Renal pelvis (tissue), 4 donors: Measurements from ENCODE around the gene TDRD12. TPM values are rescaled to one million over a fixed set of nuclear protein-coding genes. Genes with fewer than 3 reads are reported as not detected.
"Not testable (repeated sequence)": the region's sequence is repeated elsewhere in the genome, so short reads cannot be mapped to it uniquely, and the experiment has no call there.

Experiments
- DNase-seq: peaks from one replicate; pipeline ENCODE4 v3.0.0-alpha.2; 2013
- polyA plus RNA-seq, 3 donors: library from polyadenylated mRNA; unstranded; fragments of 120-200 nt; gene quantifications; one replicate each; pipeline ENCODE4 v1.2.1, GENCODE V29; 2013; ENCODE audit not compliant: insufficient read length in 3 of 3

The TDRD12 gene
- polyA plus RNA-seq, 3 donors: 0.40 to 1.1 (median 0.67) TPM

DNA sequence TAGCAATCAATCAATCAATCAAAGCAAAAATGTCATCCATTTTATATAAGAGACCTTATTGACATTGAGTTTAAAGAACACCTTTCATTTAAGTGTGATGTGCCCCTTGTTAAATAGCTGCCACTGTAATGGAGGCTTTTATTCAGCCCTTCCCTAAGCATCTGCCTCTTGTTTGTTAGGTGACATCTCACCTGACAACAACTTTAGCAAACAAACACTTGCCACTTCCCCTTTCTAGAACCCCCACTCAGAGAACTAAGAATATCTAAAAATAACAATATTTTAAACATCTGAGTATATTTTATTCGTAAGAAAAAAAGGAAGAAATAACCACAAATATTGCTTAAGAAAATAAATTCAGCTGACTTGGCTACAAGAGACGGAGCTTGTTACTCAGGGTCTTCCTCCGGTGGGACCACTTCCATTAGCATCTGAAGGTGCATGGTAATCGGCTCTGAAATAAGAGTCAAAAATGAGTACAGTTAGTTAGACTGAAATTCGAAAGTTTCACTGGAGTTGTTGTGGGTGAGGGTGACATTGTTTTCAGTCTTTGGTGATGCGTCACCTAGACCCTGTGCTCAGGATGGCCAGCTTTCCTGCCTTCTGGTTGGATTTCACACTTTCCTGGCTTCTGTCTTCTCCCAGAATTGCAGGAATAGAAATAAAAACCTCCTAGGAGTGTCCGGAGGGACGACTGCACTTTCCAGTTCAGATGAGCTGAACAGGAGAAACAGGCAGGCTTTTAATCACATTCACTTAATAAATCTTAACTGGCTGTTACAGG is 110.9 kb downstream of the TDRD12 start:
- no peak for DNase-seq

DNA sequence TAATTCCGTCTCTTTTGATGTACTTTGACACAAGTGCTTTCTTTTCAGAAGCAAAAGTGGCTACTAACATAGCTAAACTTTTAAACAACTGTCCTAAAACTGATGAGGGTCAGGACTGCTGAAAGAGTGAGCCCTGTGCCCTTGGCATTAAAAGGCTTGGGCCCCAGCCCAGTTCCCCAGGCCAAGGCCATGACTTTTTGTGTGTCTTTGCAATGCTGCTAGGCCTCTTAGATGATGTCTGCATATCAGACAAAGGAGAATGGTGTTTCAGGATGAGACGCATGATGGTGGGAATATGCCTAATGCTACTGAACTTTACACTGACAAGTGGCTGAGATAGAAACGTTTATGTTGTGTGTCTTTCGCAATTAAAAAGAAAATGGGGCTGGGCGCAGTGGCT is 112.0 kb downstream of the TDRD12 start:
- DNase-seq: no peak

- DNase-seq: not testable (repeated sequence)
Observed at GRCh38 chr19:32832094-32832493, 112.5 kb downstream of the TDRD12 start.

DNA sequence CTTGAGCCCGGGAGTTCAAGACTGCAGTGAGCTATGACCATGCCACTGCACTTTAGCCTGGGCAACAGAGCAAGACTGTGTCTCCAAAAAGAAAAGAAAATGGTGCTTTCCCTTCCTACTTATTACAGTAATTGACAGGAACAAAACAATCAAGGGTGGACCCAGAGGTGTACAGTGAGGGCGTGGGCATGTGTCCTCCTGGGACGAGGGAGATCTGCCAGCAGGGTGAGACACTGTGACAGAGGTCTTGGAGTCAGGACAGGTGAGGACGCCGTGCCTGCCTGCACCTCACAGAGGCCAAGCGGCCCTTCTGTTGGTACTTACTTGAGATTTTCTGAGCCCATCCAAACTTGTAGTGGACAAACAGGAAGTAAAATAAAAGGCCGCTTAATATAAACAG is 113.3 kb downstream of the TDRD12 start:
- DNase-seq: not testable (repeated sequence)

DNA sequence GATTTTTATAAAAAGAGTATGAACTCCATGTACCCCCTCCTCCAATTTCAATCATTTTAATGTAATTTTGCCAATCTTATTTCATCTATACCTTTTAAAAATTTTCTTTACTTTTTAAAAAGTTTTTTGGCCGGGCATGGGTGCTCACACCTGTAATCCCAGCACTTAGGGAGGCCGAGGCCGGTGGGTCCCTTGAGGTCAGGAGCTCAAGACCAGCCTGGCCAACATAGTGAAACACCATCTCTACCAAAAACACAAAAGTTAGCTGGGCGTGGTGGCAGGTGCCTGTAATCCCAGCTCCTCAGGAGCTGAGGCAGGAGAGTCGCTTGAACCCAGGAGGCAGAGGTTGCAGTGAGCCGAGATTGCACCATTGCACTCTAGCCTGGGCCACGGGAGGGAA is 113.8 kb downstream of the TDRD12 start:
- not testable (repeated sequence) for DNase-seq

- no peak for DNase-seq
Observed at GRCh38 chr19:32837531-32837930, 118.0 kb downstream of the TDRD12 start.

DNA sequence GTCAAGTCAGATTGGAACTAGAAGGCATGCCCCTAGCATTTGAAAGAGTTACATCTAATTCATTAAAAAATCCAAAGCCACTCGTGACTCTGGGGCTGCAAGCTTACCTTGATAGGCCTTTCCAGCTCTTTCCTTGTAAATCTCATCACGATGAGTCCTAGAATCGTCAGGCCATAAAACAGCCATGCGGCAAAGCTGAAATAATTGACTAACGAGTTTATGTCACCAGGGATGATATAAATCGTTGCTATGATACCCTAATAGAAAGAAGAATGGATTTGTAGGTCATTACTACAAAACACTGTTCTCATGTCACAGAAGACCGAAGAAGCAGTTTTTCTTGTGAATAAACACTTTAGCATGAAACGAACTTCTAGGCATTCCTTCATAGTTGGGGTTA is 122.5 kb downstream of the TDRD12 start:
- DNase-seq: no peak

DNA sequence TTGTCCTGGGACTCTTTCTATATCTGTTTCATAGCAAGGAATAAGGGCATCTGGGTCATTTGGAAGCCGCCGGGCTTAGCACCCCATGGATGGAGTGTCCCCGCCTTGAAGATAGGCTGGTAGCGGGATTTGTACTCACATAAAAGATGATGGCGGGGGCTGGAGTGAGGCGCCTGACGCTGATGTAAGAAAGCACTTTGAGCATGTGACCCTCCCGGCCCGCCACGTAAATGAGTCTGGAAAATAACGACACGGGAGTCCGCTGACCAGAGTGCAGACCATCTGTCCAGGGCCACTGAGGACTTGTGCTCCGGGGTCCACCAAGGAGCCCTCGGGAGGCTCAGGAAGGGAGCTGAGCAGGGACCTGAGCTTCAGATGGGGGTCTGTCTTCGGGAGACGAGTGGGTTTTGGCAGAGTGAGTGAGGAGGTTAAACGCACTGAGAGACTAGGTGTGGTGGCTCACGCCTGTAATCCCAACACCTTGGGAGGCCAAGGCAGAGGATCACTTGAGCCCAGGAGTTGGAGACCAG is 124.2 kb downstream of the TDRD12 start:
- no peak for DNase-seq

- DNase-seq: not testable (repeated sequence)
Observed at GRCh38 chr19:32848035-32848434, 128.5 kb downstream of the TDRD12 start.

GRCh38 chr19:32852216-32852615 is 132.6 kb downstream of the TDRD12 start:
- DNase-seq: no peak

DNA sequence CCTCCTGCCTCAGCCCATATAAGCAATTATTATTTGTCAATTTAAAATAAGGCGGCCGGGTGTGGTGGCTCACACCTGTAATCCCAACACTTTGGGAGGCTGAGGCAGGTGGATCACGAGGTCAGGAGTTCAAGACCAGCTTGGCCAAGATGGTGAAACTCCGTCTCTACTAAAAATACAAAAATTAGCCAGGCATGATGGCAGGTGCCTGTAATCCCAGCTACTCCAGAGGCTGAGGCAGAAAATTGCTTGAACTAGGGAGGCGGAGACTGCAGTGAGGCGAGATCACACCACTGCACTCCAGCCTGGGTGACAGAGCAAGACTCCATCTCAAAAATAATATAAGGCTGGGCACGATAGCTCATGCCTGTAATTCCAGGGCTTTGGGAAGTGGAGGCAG is 137.3 kb downstream of the TDRD12 start:
- not testable (repeated sequence) for DNase-seq

DNA sequence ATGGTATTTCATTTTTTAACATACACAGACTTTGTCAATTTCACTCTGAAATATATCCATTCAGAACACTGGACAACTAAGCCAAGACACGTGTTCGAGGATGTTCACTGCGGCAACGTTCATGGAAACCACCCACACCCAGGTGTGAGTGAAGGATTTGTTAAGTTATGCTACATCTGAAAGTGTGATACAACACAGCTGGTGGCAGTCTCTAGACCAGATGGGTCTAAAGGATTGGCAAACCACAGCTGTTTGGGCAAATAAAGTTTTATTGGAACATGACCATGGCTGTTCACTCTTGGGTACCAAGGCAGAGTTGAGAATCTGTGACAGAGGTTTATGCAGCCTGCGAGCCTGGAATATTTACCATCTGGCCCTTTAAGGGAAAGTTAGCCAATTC is 138.0 kb downstream of the TDRD12 start:
- no peak for DNase-seq

DNA sequence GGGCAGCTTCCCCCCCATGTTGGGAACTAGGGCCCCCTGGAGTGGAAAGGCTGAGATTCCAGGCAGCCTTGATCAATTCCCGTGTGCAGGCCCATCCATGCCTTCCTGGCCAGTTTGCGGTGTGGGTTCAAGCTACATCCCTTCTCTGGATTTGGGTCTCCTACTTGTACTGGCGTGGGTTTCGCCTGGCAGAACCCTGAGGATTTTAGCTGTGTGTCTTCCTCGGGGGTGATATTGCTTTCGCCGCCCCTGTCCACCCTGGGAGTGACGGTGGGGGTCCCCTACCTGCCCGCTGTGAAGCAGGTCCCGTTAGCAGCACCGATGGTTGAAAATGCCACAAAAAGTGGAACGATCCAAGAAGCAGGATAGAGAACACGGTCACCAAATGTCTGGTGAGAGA is 138.6 kb downstream of the TDRD12 start:
- DNase-seq: no peak

GRCh38 chr19:32858559-32858958 is 139.0 kb downstream of the TDRD12 start:
- no peak for DNase-seq

DNA sequence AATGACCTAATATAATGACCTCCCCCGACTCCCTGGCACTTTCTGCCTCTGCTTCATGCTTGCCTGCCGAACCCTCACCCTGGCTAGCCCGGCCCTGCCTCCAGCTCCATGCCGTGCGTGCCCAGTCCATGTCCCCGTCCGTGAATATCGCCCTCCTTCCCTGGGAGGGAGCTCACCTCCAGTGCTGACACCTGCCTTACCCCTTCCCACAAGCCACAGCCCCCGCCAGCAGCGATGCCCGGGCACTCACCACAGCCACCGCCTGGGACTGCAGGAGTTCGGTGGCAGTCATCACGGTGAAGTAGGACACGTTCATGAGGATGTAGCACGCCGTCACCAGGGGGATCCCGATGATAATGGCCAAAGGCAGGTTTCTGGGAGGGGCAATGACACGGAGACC is 140.0 kb downstream of the TDRD12 start:
- DNase-seq: no peak

DNA sequence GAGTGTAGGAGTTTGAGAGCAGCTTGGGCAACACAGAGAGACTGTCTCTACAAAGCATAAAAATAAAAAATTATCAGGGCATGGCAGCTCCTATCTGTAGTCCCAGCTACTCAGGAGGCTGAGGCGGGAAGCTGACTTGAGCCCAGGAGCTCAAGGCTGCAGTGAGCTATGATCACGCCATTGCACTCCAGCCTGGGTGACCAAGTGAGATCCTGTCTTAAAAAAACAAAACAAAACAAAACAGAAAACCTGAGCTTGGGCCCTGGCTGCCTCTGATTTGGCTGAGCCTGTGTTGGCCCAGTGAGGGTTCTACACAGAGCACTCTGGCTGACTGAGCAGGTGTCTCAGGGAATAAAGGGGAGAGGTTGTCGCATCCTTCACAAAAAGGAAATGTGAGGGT is 142.0 kb downstream of the TDRD12 start:
- DNase-seq: no peak

DNA sequence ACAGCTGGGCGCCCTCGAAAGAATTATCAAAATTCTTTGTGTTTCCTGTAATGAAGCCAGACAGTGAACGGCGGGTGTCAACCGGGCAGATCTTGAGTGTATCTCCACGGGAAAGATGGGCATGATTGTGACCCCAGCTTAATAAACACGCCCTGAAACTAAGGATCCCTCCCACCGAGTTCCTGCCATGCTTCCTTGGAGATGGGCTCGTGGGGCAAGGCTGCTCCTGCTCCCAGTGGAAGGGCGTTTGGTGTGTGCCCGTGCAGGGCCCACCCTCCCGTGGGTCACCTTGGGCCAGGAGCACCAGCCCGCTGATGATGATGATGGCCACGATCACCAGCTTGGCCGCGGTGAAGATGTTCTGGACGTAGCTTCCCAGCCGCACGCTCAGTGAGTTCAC is 142.6 kb downstream of the TDRD12 start:
- DNase-seq: no peak

DNA sequence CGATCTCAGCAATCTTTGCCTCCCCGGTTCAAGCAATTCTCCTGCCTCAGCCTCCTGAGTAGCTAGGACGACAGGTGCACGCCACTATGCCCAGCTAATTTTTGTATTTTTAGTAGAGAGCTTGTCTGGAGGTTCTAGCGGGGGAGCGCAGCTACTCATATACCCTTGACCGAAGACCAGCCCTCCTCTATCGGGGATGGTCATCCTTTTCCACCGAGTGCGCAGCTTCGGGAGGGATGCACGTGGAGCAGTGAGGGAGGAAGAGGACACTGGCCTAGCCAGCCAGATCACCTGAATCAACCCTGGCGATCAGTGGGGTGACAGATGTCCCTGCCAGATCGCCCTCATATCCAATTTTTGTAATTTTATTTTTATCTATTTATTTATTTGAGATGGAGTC is 143.2 kb downstream of the TDRD12 start:
- no peak for DNase-seq

- DNase-seq: no peak
Observed at GRCh38 chr19:32863301-32863700, 143.7 kb downstream of the TDRD12 start.

- DNase-seq: no peak
Observed at GRCh38 chr19:32863841-32864240, 144.3 kb downstream of the TDRD12 start.

GRCh38 chr19:32864318-32865007 is 144.9 kb downstream of the TDRD12 start:
- no peak for DNase-seq

- DNase-seq: no peak
Observed at GRCh38 chr19:32865326-32865725, 145.8 kb downstream of the TDRD12 start.

DNA sequence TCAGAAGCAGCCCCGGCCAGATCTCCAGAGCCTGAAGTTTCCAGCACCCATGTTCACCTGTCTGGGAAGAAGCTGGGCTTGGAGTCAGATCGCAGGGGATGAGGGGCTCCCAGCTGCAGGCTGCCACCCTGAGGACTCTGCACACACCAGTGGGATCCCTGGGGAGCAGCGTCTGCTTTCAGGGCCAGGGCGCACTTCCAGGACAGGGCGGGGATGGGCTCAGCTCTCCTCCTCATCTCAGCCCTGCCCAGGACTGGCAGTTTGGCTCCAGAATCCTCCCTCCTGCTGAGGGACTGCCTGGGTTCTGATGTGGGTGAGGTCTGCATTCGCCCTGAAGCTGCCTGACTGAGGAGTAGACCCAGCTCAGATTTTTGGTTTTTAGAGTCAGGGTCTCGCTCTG is 146.5 kb downstream of the TDRD12 start:
- DNase-seq: no peak
